Activated T-cell treated with anti-CD3 and anti-CD28 coated beads, Interleukin-2, amount 50 U/mL, for 48 hours (primary cell): ENCODE results near the gene INA.

Experiments
- DNase-seq, 2 experiments: peaks; one replicate each; pipeline ENCODE4 v3.0.0-alpha.2; 2020

The INA gene

GRCh38 chr10:103276251-103276895 is 565 bp upstream of the INA start:
- DNase-seq: no peak

GRCh38 chr10:103277713-103278536 is 987 bp downstream of the INA start:
- DNase-seq: no peak

GRCh38 chr10:103278537-103278823 is 1.5 kb downstream of the INA start:
- DNase-seq: no peak

- DNase-seq: peak; percentile 64
These were observed 1.9 kb downstream of the INA start for GRCh38 chr10:103278862-103279298.

GRCh38 chr10:103280031-103280430 is 3.1 kb downstream of the INA start:
- no peak for DNase-seq

- DNase-seq: no peak
These were observed 3.6 kb downstream of the INA start for GRCh38 chr10:103280506-103280905.

GRCh38 chr10:103281753-103282152 is 4.8 kb downstream of the INA start:
- no peak for DNase-seq

- DNase-seq: no peak
These were observed 6.0 kb downstream of the INA start for GRCh38 chr10:103282961-103283360.

- DNase-seq: no peak
These were observed 7.2 kb downstream of the INA start for GRCh38 chr10:103284170-103284569.

- DNase-seq: no peak
These were observed 11.1 kb downstream of the INA start for GRCh38 chr10:103287992-103288391.

GRCh38 chr10:103291588-103291987 is 14.7 kb downstream of the INA start:
- DNase-seq: no peak

- DNase-seq: no peak
These were observed 18.6 kb downstream of the INA start for GRCh38 chr10:103295374-103296015.

- DNase-seq: no peak
These were observed 30.7 kb downstream of the INA start for GRCh38 chr10:103307594-103307993.

GRCh38 chr10:103310197-103310596 is 33.3 kb downstream of the INA start:
- DNase-seq: no peak

- DNase-seq: no peak
These were observed 39.1 kb downstream of the INA start for GRCh38 chr10:103316087-103316486.

- DNase-seq: no peak
These were observed 51.0 kb downstream of the INA start for GRCh38 chr10:103327906-103328305.

- no peak for DNase-seq
These were observed 57.1 kb downstream of the INA start for GRCh38 chr10:103333934-103334520.

GRCh38 chr10:103334567-103334966 is 57.6 kb downstream of the INA start:
- DNase-seq: no peak

- no peak for DNase-seq
These were observed 59.4 kb downstream of the INA start for GRCh38 chr10:103336370-103336769.
